Middle frontal gyrus (tissue), 1 donor: Measurements from ENCODE around the gene PAK1.
"Not testable (repeated sequence)": the region's sequence is repeated elsewhere in the genome, so short reads cannot be mapped to it uniquely, and the experiment has no call there.

Source experiments
- DNase-seq: peaks from one replicate; pipeline ENCODE4 v3.0.0-alpha.2; 2015; ENCODE audit warnings: low spot score; ENCODE audit errors: extremely low spot score

Gene PAK1

GRCh38 chr11:77310721-77311120 lies 163.2 kb downstream of the PAK1 start:
- DNase-seq: no peak

GRCh38 chr11:77309401-77310085 lies 164.4 kb downstream of the PAK1 start:
- DNase-seq: no peak

GRCh38 chr11:77308838-77309237 lies 165.1 kb downstream of the PAK1 start:
- no peak for DNase-seq

GRCh38 chr11:77303328-77303727 lies 170.6 kb downstream of the PAK1 start:
- DNase-seq: no peak

- no peak for DNase-seq
These were observed 171.1 kb downstream of the PAK1 start for GRCh38 chr11:77302752-77303151.

- DNase-seq: no peak
These were observed 172.4 kb downstream of the PAK1 start, which contains the start of gene GDPD4 for GRCh38 chr11:77301510-77301909. TSS of gene GDPD4 (minus strand) at chr11:77301686. CDS start at chr11:77285137, 16,549 bp downstream.

- no peak for DNase-seq
These were observed 173.2 kb downstream of the PAK1 start for GRCh38 chr11:77300695-77301094.

- DNase-seq: not testable (repeated sequence)
These were observed 173.9 kb downstream of the PAK1 start for GRCh38 chr11:77300028-77300427.

GRCh38 chr11:77299528-77299993 lies 174.3 kb downstream of the PAK1 start:
- no peak for DNase-seq

GRCh38 chr11:77294040-77294439 lies 179.9 kb downstream of the PAK1 start:
- DNase-seq: no peak

- DNase-seq: no peak
These were observed 184.2 kb downstream of the PAK1 start for GRCh38 chr11:77289737-77290136.

GRCh38 chr11:77287615-77288273 lies 186.2 kb downstream of the PAK1 start:
- DNase-seq: no peak

- DNase-seq: no peak
These were observed 186.8 kb downstream of the PAK1 start for GRCh38 chr11:77287136-77287535.

GRCh38 chr11:77284476-77285468 lies 189.1 kb downstream of the PAK1 start:
- DNase-seq: no peak

- no peak for DNase-seq
These were observed 190.8 kb downstream of the PAK1 start for GRCh38 chr11:77283101-77283500.

- no peak for DNase-seq
These were observed 195.0 kb downstream of the PAK1 start for GRCh38 chr11:77278595-77279506.

GRCh38 chr11:77276271-77276670 lies 197.6 kb downstream of the PAK1 start:
- no peak for DNase-seq
